ENCODE results near the gene TP53I3.

Gene TP53I3

GRCh38 chr2:24065341-24065740 lies 19.3 kb downstream of the TP53I3 start:
- Histone ChIP-seq H3K27me3 (replicated peaks in 2 of 5; ENCODE audit: control insufficient read depth in 4 of 5, insufficient read depth in 5 of 5, low read length in 4 of 5) (no peaks in the 10 kb centered on the region), H3K4me3 (ENCODE audit: control insufficient read depth in 1 of 7, extremely low read depth in 1 of 7, insufficient read depth in 4 of 7, low read depth in 2 of 7, low read length in 6 of 7) (no peak overlapping the region), H3K36me3 (ENCODE audit: control insufficient read depth in 4 of 4, insufficient read depth in 4 of 4, low read length in 3 of 4) (peaks cover under 1 to 35% (median 19%) of the 10 kb centered on the region in 4 experiments), H3K9me3 (ENCODE audit: control extremely low read depth in 1 of 5, control insufficient read depth in 4 of 5, insufficient read depth in 2 of 5, low read depth in 1 of 5, low read length in 4 of 5) (no peaks in the 10 kb centered on the region), H3K4me1 (ENCODE audit: control extremely low read depth in 1 of 4, control insufficient read depth in 4 of 4, insufficient read depth in 4 of 4, low read length in 3 of 4) (no peaks in the 10 kb centered on the region), H3K27ac (ENCODE audit: insufficient read depth in 1 of 2, low read depth in 1 of 2, low read length in 2 of 2, poor library complexity in 1 of 2, severe bottlenecking in 2 of 2) (no peak overlapping the region)
- no peak for DNase-seq
- WGBS (ENCODE audit: insufficient coverage), result 94% methylated on average over 2 of the region's 2 CpGs
- POLR2A ChIA-PET, result no interaction called here
- CTCF ChIA-PET, result interaction anchor here (1.0 to 3.4 kb wide), 4 partner anchors 8 to 138 kb away, joined by 3 to 9 read pairs (median 3); partner anchors contain the start of genes ATAD2B and SF3B6

GRCh38 chr2:24058564-24059271 lies 25.9 kb downstream of the TP53I3 start:
- 93% methylated on average over 3 of the region's 4 CpGs for WGBS (ENCODE audit: insufficient coverage)
- Histone ChIP-seq H3K4me1 (ENCODE audit: control extremely low read depth in 1 of 4, control insufficient read depth in 4 of 4, insufficient read depth in 4 of 4, low read length in 3 of 4) (no peaks in the 10 kb centered on the region), H3K4me3 (ENCODE audit: control insufficient read depth in 1 of 7, extremely low read depth in 1 of 7, insufficient read depth in 4 of 7, low read depth in 2 of 7, low read length in 6 of 7) (no peak overlapping the region), H3K9me3 (ENCODE audit: control extremely low read depth in 1 of 5, control insufficient read depth in 4 of 5, insufficient read depth in 2 of 5, low read depth in 1 of 5, low read length in 4 of 5) (peaks cover 0 to 2% (median 0%) of the 10 kb centered on the region in 5 experiments), H3K27me3 (replicated peaks in 2 of 5; ENCODE audit: control insufficient read depth in 4 of 5, insufficient read depth in 5 of 5, low read length in 4 of 5) (peaks cover 0 to 3% (median 0%) of the 10 kb centered on the region in 5 experiments), H3K36me3 (ENCODE audit: control insufficient read depth in 4 of 4, insufficient read depth in 4 of 4, low read length in 3 of 4) (no peaks in the 10 kb centered on the region), H3K27ac (ENCODE audit: insufficient read depth in 1 of 2, low read depth in 1 of 2, low read length in 2 of 2, poor library complexity in 1 of 2, severe bottlenecking in 2 of 2) (no peak overlapping the region)
- DNase-seq, result peak in 1 of 3 donors; percentile 21
- ChIA-PET CTCF (interaction anchor here (0.6 to 3.2 kb wide), 9 partner anchors 8 to 71 kb away, joined by 3 to 15 read pairs (median 4); partner anchors contain the start of gene WDCP), POLR2A (no interaction called here)

GRCh38 chr2:24055750-24056149 lies 28.9 kb downstream of the TP53I3 start:
- H3K27ac ChIP-seq (ENCODE audit: insufficient read depth in 1 of 2, low read depth in 1 of 2, low read length in 2 of 2, poor library complexity in 1 of 2, severe bottlenecking in 2 of 2), result no peak overlapping the region
- POLR2A ChIA-PET, result no interaction called here
- peaks cover 0 to 2% (median 0%) of the 10 kb centered on the region in 5 experiments for H3K9me3 ChIP-seq (ENCODE audit: control extremely low read depth in 1 of 5, control insufficient read depth in 4 of 5, insufficient read depth in 2 of 5, low read depth in 1 of 5, low read length in 4 of 5)
- no peak for DNase-seq
- 100% methylated on average over 4 of the region's 6 CpGs for WGBS (ENCODE audit: insufficient coverage)
- H3K36me3 ChIP-seq (ENCODE audit: control insufficient read depth in 4 of 4, insufficient read depth in 4 of 4, low read length in 3 of 4), result no peaks in the 10 kb centered on the region
- CTCF ChIA-PET, result no interaction called here
- H3K4me1 ChIP-seq (ENCODE audit: control extremely low read depth in 1 of 4, control insufficient read depth in 4 of 4, insufficient read depth in 4 of 4, low read length in 3 of 4), result no peaks in the 10 kb centered on the region
- no peak overlapping the region for H3K4me3 ChIP-seq (ENCODE audit: control insufficient read depth in 1 of 7, extremely low read depth in 1 of 7, insufficient read depth in 4 of 7, low read depth in 2 of 7, low read length in 6 of 7)
- peaks cover 0 to 12% (median 11%) of the 10 kb centered on the region in 5 experiments for H3K27me3 ChIP-seq (replicated peaks in 2 of 5; ENCODE audit: control insufficient read depth in 4 of 5, insufficient read depth in 5 of 5, low read length in 4 of 5)

GRCh38 chr2:24054366-24055010 lies 30.1 kb downstream of the TP53I3 start:
- Histone ChIP-seq H3K9me3 (ENCODE audit: control extremely low read depth in 1 of 5, control insufficient read depth in 4 of 5, insufficient read depth in 2 of 5, low read depth in 1 of 5, low read length in 4 of 5) (peaks cover 0 to 2% (median 0%) of the 10 kb centered on the region in 5 experiments), H3K27ac (ENCODE audit: insufficient read depth in 1 of 2, low read depth in 1 of 2, low read length in 2 of 2, poor library complexity in 1 of 2, severe bottlenecking in 2 of 2) (no peak overlapping the region), H3K27me3 (replicated peaks in 2 of 5; ENCODE audit: control insufficient read depth in 4 of 5, insufficient read depth in 5 of 5, low read length in 4 of 5) (peaks cover 0 to 24% (median 15%) of the 10 kb centered on the region in 5 experiments), H3K4me3 (ENCODE audit: control insufficient read depth in 1 of 7, extremely low read depth in 1 of 7, insufficient read depth in 4 of 7, low read depth in 2 of 7, low read length in 6 of 7) (no peak overlapping the region), H3K36me3 (ENCODE audit: control insufficient read depth in 4 of 4, insufficient read depth in 4 of 4, low read length in 3 of 4) (no peaks in the 10 kb centered on the region), H3K4me1 (ENCODE audit: control extremely low read depth in 1 of 4, control insufficient read depth in 4 of 4, insufficient read depth in 4 of 4, low read length in 3 of 4) (peaks cover 0 to 10% (median 7%) of the 10 kb centered on the region in 4 experiments)
- ChIA-PET CTCF (interaction anchor here (0.5 to 0.8 kb wide), 2 partner anchors 18 to 28 kb away, joined by 3 read pairs; no protein-coding TSS in a partner anchor), POLR2A (no interaction called here)
- WGBS (ENCODE audit: insufficient coverage), result 96% methylated on average over 6 of the region's 8 CpGs
- no peak for DNase-seq

DNA sequence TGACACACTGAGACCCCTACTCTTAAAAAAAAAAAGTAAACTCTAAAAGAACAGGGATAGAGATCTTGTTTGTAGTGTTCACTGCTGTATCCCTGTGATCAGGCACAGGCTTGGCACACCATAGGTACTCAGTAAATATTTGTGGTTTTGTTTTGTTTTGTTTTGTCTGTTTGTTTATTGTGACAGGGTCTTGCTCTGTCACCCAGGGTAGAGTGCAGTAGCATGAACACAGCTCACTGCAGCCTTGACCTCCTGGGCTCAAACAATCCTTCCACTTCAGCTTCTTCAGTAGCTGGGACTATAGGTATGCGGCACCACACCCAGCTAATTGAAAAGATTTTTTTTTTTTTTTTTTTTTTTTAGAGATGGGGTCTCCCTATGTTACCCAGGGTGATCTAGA lies 31.7 kb downstream of the TP53I3 start:
- POLR2A ChIA-PET, result no interaction called here
- no peaks in the 10 kb centered on the region for H3K36me3 ChIP-seq (ENCODE audit: control insufficient read depth in 4 of 4, insufficient read depth in 4 of 4, low read length in 3 of 4)
- H3K4me1 ChIP-seq (ENCODE audit: control extremely low read depth in 1 of 4, control insufficient read depth in 4 of 4, insufficient read depth in 4 of 4, low read length in 3 of 4), result peaks cover 0 to 18% (median 15%) of the 10 kb centered on the region in 4 experiments
- H3K27me3 ChIP-seq (replicated peaks in 2 of 5; ENCODE audit: control insufficient read depth in 4 of 5, insufficient read depth in 5 of 5, low read length in 4 of 5), result peaks cover 0 to 37% (median 18%) of the 10 kb centered on the region in 5 experiments
- H3K4me3 ChIP-seq (ENCODE audit: control insufficient read depth in 1 of 7, extremely low read depth in 1 of 7, insufficient read depth in 4 of 7, low read depth in 2 of 7, low read length in 6 of 7), result no peak overlapping the region
- no CpG with 5 or more reads among the region's 1 CpG for WGBS (ENCODE audit: insufficient coverage)
- H3K27ac ChIP-seq (ENCODE audit: insufficient read depth in 1 of 2, low read depth in 1 of 2, low read length in 2 of 2, poor library complexity in 1 of 2, severe bottlenecking in 2 of 2), result no peak overlapping the region
- CTCF ChIA-PET, result interaction anchor here (1.4 to 2.9 kb wide), 3 partner anchors 9 to 18 kb away, joined by 3 to 13 read pairs (median 9); no protein-coding TSS in a partner anchor
- peaks cover 0 to 2% (median 0%) of the 10 kb centered on the region in 5 experiments for H3K9me3 ChIP-seq (ENCODE audit: control extremely low read depth in 1 of 5, control insufficient read depth in 4 of 5, insufficient read depth in 2 of 5, low read depth in 1 of 5, low read length in 4 of 5)
- no peak for DNase-seq

DNA sequence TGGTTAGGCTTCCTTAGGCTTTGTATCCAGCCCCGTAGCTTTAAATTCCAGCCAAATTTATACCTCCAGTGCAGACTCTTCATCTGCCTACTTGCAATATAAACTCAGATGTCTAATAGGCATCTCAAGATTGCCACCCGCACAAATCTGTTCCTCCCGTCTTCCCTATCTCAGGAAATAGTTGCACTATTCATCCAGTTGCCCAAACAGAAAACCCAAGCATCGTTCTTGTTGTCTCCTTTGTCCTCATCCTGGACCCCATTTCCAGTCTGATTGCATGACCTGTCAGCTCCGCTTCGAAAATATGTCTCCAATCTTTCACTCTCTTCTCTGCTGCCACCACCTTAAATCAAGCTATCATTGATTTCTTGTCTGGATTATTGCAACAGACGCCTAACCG lies 32.8 kb downstream of the TP53I3 start:
- Histone ChIP-seq H3K27me3 (replicated peaks in 2 of 5; ENCODE audit: control insufficient read depth in 4 of 5, insufficient read depth in 5 of 5, low read length in 4 of 5) (peaks cover 0 to 37% (median 18%) of the 10 kb centered on the region in 5 experiments), H3K36me3 (ENCODE audit: control insufficient read depth in 4 of 4, insufficient read depth in 4 of 4, low read length in 3 of 4) (no peaks in the 10 kb centered on the region), H3K9me3 (ENCODE audit: control extremely low read depth in 1 of 5, control insufficient read depth in 4 of 5, insufficient read depth in 2 of 5, low read depth in 1 of 5, low read length in 4 of 5) (peaks cover 0 to 2% (median 0%) of the 10 kb centered on the region in 5 experiments), H3K4me3 (ENCODE audit: control insufficient read depth in 1 of 7, extremely low read depth in 1 of 7, insufficient read depth in 4 of 7, low read depth in 2 of 7, low read length in 6 of 7) (no peak overlapping the region), H3K4me1 (ENCODE audit: control extremely low read depth in 1 of 4, control insufficient read depth in 4 of 4, insufficient read depth in 4 of 4, low read length in 3 of 4) (peaks cover 0 to 23% (median 21%) of the 10 kb centered on the region in 4 experiments), H3K27ac (ENCODE audit: insufficient read depth in 1 of 2, low read depth in 1 of 2, low read length in 2 of 2, poor library complexity in 1 of 2, severe bottlenecking in 2 of 2) (no peak overlapping the region)
- CTCF ChIA-PET, result interaction anchor here (0.9 to 2.9 kb wide), 6 partner anchors 8 to 61 kb away, joined by 3 to 13 read pairs (median 6); no protein-coding TSS in a partner anchor
- 88% methylated on average over 6 of the region's 8 CpGs for WGBS (ENCODE audit: insufficient coverage)
- no peak for DNase-seq
- POLR2A ChIA-PET, result no interaction called here
